K562 (cell line): ENCODE data around the gene HOXB4. TPM values are rescaled to one million over a fixed set of nuclear protein-coding genes. Genes with fewer than 3 reads are reported as not detected.
A peak's percentile ranks its signal among the peaks of the same experiment; 100 is the strongest.

Experiments
- GTF2E2 ChIP-seq: fragments of 200-800 bp; sonication (Bioruptor generic); IDR thresholded peaks from 2 replicates; pipeline ENCODE4 v1.6.1; 2016; ENCODE audit warnings: missing genetic modification characterization, missing compliant biosample characterization
- NFRKB ChIP-seq: fragments of 450-650 bp; IDR thresholded peaks from 2 replicates; pipeline ENCODE4 v1.6.1; 2016; ENCODE audit warnings: low read depth
- SUPT5H ChIP-seq: fragments of 450-650 bp; IDR thresholded peaks from 2 replicates; pipeline ENCODE4 v1.6.1; 2016
- ZNF197 ChIP-seq: fragments of 200-800 bp; sonication (Bioruptor generic); IDR thresholded peaks from 2 replicates; pipeline ENCODE4 v1.6.1; 2016; ENCODE audit warnings: low read depth, missing genetic modification characterization, missing compliant biosample characterization
- polyA plus RNA-seq, 8 experiments: library from polyadenylated mRNA; depleted of rRNA in 4 of 8; stranded (reverse) in 5 of 8; unstranded in 3 of 8; fragments of >200 nt; fragmentation: Nextera tagmentation in 2 of 8; fragmentation: Illumina TruSeq in 1 of 8; extraction: Ambion mirVana in 2 of 8; extraction: Trizol in 1 of 8; gene quantifications; 2 replicates each; pipeline versions ENCODE4 v1.2.1 to v1.2.3, GENCODE V29; 2011 to 2014; ENCODE audit warnings: inconsistent platforms in 1 of 8, missing spikeins in 1 of 8
- total RNA-seq, 7 experiments: library from RNA; depleted of rRNA in 6 of 7; stranded (reverse); fragments of >200 nt in 6 of 7; fragmentation: Illumina TruSeq in 2 of 7; extraction: Trizol in 2 of 7; gene quantifications; 2 replicates each; pipeline versions ENCODE4 v1.2.1 to v1.2.3, GENCODE V29; 2011 to 2021; ENCODE audit warnings: low replicate concordance in 1 of 7
- TF ChIP-seq, protein P1 (sequence below): fragments of 450-650 bp; IDR thresholded peaks from 2 replicates; pipeline ENCODE4 v1.6.1; 2017; ENCODE audit warnings: antibody characterized with exemption, mild to moderate bottlenecking

Gene HOXB4
- total and polyA plus RNA-seq, 9 of the 15 experiments (the other 6 are each of a cell fraction or from before 2014, with no cell fraction given): 1.6 to 34.9 (median 14.9) TPM

- TF ChIP-seq GTF2E2: peak; percentile 19; the same call in 1 of the 2 replicates
- TF ChIP-seq NFRKB: 0 out of 2 replicates have a peak, but pooled peaks have one; percentile 18
- TF ChIP-seq ZNF197 (CRISPR knock-in tag): 0 out of 2 replicates have a peak, but pooled peaks have one; percentile 64
- TF ChIP-seq SUPT5H: 0 out of 2 replicates have a peak, but pooled peaks have one; percentile 18
- TF ChIP-seq, protein P1, sequence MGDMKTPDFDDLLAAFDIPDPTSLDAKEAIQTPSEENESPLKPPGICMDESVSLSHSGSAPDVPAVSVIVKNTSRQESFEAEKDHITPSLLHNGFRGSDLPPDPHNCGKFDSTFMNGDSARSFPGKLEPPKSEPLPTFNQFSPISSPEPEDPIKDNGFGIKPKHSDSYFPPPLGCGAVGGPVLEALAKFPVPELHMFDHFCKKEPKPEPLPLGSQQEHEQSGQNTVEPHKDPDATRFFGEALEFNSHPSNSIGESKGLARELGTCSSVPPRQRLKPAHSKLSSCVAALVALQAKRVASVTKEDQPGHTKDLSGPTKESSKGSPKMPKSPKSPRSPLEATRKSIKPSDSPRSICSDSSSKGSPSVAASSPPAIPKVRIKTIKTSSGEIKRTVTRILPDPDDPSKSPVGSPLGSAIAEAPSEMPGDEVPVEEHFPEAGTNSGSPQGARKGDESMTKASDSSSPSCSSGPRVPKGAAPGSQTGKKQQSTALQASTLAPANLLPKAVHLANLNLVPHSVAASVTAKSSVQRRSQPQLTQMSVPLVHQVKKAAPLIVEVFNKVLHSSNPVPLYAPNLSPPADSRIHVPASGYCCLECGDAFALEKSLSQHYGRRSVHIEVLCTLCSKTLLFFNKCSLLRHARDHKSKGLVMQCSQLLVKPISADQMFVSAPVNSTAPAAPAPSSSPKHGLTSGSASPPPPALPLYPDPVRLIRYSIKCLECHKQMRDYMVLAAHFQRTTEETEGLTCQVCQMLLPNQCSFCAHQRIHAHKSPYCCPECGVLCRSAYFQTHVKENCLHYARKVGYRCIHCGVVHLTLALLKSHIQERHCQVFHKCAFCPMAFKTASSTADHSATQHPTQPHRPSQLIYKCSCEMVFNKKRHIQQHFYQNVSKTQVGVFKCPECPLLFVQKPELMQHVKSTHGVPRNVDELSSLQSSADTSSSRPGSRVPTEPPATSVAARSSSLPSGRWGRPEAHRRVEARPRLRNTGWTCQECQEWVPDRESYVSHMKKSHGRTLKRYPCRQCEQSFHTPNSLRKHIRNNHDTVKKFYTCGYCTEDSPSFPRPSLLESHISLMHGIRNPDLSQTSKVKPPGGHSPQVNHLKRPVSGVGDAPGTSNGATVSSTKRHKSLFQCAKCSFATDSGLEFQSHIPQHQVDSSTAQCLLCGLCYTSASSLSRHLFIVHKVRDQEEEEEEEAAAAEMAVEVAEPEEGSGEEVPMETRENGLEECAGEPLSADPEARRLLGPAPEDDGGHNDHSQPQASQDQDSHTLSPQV: peak; percentile 39
- TF ChIP-seq, all 486 proteins: peak for 17
Measured at GRCh38 chr17:48627118-48627597, 49.0 kb upstream of the HOXB4 start (continued).
